HepG2 (cell line): ENCODE results near the gene CBX2. TPM values are rescaled to one million over a fixed set of nuclear protein-coding genes. Genes with fewer than 3 reads are reported as not detected.
A peak's percentile ranks its signal among the peaks of the same experiment; 100 is the strongest.

Experiments used
- CHD2 ChIP-seq: IDR thresholded peaks from 2 replicates; pipeline ENCODE4 v1.6.1; 2011; ENCODE audit warnings: low read depth, low read length, improper control_type of control experiment
- ETV5 ChIP-seq: IDR thresholded peaks from 2 replicates; pipeline ENCODE4 v1.6.1; 2018; ENCODE audit warnings: missing biosample characterization, missing genetic modification reagents, inconsistent platforms, borderline replicate concordance
- FOXC1 ChIP-seq: sonication (generic); formaldehyde crosslinking; IDR thresholded peaks from 2 replicates; pipeline ENCODE4 v1.8.0; 2022; ENCODE audit warnings: mild to moderate bottlenecking, missing genetic modification reagents, borderline replicate concordance
- FOXK2 ChIP-seq: fragments of 450-650 bp; IDR thresholded peaks from 2 replicates; pipeline ENCODE4 v1.6.1; 2016
- JUNB ChIP-seq: sonication (generic); formaldehyde crosslinking; IDR thresholded peaks from 2 replicates; pipeline ENCODE4 v1.8.0; 2022; ENCODE audit warnings: missing genetic modification reagents, mild to moderate bottlenecking, borderline replicate concordance
- MTA1 ChIP-seq: sonication (generic); formaldehyde crosslinking; IDR thresholded peaks from 2 replicates; pipeline ENCODE4 v1.4.0; 2020; ENCODE audit warnings: missing genetic modification reagents, mild to moderate bottlenecking, borderline replicate concordance
- PITX1 ChIP-seq: sonication (generic); formaldehyde crosslinking; IDR thresholded peaks from 2 replicates; pipeline ENCODE4 v1.5.1; 2020; ENCODE audit warnings: mild to moderate bottlenecking, missing genetic modification reagents
- RBM22 ChIP-seq: fragments of 200-400 bp; formaldehyde crosslinking; optimal IDR thresholded peaks from 2 replicates; pipeline ENCODE3; 2017; ENCODE audit warnings: mild to moderate bottlenecking, low read length, moderate library complexity
- RXRA ChIP-seq: sonication (generic); formaldehyde crosslinking; IDR thresholded peaks from 2 replicates; pipeline ENCODE4 v1.5.1; 2020; ENCODE audit warnings: missing genetic modification reagents
- SALL2 ChIP-seq: sonication (generic); formaldehyde crosslinking; IDR thresholded peaks from 2 replicates; pipeline ENCODE4 v1.8.1; 2023; ENCODE audit warnings: mild to moderate bottlenecking, missing genetic modification reagents, inconsistent platforms
- SKI ChIP-seq: fragments of 450-650 bp; IDR thresholded peaks from one replicate; pipeline ENCODE4 v1.6.1; 2018; ENCODE audit warnings: mild to moderate bottlenecking; ENCODE audit not compliant: partially characterized antibody
- SOX5 ChIP-seq: IDR thresholded peaks from 2 replicates; pipeline ENCODE4 v1.6.1; 2016; ENCODE audit warnings: borderline replicate concordance
- TBP ChIP-seq: sonication (generic); formaldehyde crosslinking; IDR thresholded peaks from 2 replicates; pipeline ENCODE4 v1.5.0; 2020; ENCODE audit warnings: missing genetic modification reagents
- XBP1 ChIP-seq: sonication (generic); formaldehyde crosslinking; IDR thresholded peaks from 2 replicates; pipeline ENCODE4 v1.5.0; 2020; ENCODE audit warnings: missing genetic modification reagents
- ZFP36L1 ChIP-seq: sonication (generic); formaldehyde crosslinking; IDR thresholded peaks from 2 replicates; pipeline ENCODE4 v1.8.0; 2022; ENCODE audit warnings: mild to moderate bottlenecking, missing genetic modification reagents, moderate library complexity
- ZNF335 ChIP-seq: sonication (generic); formaldehyde crosslinking; IDR thresholded peaks from 2 replicates; pipeline ENCODE4 v1.4.0; 2020; ENCODE audit warnings: missing genetic modification reagents
- ZNF350 ChIP-seq: sonication (generic); formaldehyde crosslinking; IDR thresholded peaks from 2 replicates; pipeline ENCODE4 v1.4.0; 2020; ENCODE audit warnings: mild to moderate bottlenecking, low read depth, missing genetic modification reagents, borderline replicate concordance
- ZNF839 ChIP-seq: sonication (generic); formaldehyde crosslinking; IDR thresholded peaks from 2 replicates; pipeline ENCODE4 v1.4.0; 2020; ENCODE audit warnings: missing genetic modification reagents, mild to moderate bottlenecking, borderline replicate concordance
- polyA plus RNA-seq, 8 experiments: library from polyadenylated mRNA; depleted of rRNA in 3 of 8; stranded (reverse) in 7 of 8; unstranded in 1 of 8; fragments of >200 nt; fragmentation: Illumina TruSeq in 4 of 8; extraction: Trizol in 4 of 8; gene quantifications; 2 replicates each; pipeline versions ENCODE4 v1.2.1 to v1.2.3, GENCODE V29; 2011 to 2016; ENCODE audit warnings: low read depth in 4 of 8, missing spikeins in 1 of 8, mixed read lengths in 1 of 8; ENCODE audit not compliant: insufficient read depth in 1 of 8
- total RNA-seq, 5 experiments: library from RNA; depleted of rRNA; stranded (reverse); fragments of >200 nt; fragmentation: Illumina TruSeq; extraction: Trizol; gene quantifications; 2 replicates each; pipeline ENCODE4 v1.2.3, GENCODE V29; 2016; ENCODE audit warnings: low read depth in 1 of 5
- TF ChIP-seq, protein P1 (sequence below): sonication (generic); formaldehyde crosslinking; IDR thresholded peaks from 2 replicates; pipeline ENCODE4 v1.5.0; 2020; ENCODE audit warnings: missing genetic modification reagents
- TF ChIP-seq, protein P2 (sequence below): sonication (generic); formaldehyde crosslinking; IDR thresholded peaks from 2 replicates; pipeline ENCODE4 v1.5.1; 2020; ENCODE audit warnings: mild to moderate bottlenecking, moderate library complexity, missing genetic modification reagents
- TF ChIP-seq, protein P3 (sequence below): sonication (generic); formaldehyde crosslinking; conservative IDR thresholded peaks from 2 replicates; pipeline ENCODE4 v1.4.0; 2020; ENCODE audit warnings: mild to moderate bottlenecking, missing genetic modification reagents, moderate library complexity
- TF ChIP-seq, protein P4 (sequence below): sonication (generic); formaldehyde crosslinking; IDR thresholded peaks from 2 replicates; pipeline ENCODE4 v1.8.1; 2023; ENCODE audit warnings: missing genetic modification reagents, inconsistent platforms, borderline replicate concordance

Gene CBX2
- total and polyA plus RNA-seq, 2 of the 13 experiments (the other 11 are each of a cell fraction or from before 2014, with no cell fraction given) = 14.5 to 31.1 TPM

DNA sequence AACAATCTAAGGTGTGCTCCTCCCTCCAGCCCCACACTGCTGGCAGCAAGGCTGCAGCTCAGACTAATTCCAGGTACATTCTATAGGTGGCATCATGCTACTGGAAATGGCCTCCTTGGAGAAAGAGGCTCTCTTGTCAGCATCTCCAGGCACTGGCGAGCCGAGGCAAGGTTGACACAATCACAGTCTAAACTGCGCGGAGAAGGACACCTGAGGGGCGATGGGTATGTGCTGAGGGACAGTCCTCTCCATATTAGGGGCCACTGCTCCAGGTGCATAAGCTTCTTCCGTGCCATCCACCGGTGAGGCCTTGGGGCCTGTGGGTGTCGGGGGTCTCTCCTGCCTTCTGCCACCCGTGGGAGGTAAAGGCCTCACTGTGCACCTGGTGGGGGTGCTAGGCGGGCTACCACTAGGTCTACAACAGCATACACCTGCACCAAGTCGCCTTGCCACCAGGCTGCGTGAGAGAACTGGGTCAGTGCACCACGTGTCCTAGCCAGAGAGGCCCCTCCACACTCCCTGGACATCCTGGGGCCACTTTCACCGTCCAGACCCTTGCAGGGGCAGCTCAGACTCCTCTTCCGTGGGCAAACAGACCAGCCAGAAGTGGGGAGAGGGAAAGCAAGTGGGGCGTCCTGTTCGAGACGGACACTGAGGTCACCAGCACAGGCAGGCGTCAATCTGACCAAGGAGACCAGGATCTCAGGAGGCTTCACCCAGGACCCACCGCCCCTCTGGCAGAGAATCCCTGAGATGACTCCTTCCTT is 31.0 kb downstream of the CBX2 start (continued):
- TF ChIP-seq, protein P1, sequence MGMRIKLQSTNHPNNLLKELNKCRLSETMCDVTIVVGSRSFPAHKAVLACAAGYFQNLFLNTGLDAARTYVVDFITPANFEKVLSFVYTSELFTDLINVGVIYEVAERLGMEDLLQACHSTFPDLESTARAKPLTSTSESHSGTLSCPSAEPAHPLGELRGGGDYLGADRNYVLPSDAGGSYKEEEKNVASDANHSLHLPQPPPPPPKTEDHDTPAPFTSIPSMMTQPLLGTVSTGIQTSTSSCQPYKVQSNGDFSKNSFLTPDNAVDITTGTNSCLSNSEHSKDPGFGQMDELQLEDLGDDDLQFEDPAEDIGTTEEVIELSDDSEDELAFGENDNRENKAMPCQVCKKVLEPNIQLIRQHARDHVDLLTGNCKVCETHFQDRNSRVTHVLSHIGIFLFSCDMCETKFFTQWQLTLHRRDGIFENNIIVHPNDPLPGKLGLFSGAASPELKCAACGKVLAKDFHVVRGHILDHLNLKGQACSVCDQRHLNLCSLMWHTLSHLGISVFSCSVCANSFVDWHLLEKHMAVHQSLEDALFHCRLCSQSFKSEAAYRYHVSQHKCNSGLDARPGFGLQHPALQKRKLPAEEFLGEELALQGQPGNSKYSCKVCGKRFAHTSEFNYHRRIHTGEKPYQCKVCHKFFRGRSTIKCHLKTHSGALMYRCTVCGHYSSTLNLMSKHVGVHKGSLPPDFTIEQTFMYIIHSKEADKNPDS (CRISPR knock-in tag) = no peak
- TF ChIP-seq, protein P2, sequence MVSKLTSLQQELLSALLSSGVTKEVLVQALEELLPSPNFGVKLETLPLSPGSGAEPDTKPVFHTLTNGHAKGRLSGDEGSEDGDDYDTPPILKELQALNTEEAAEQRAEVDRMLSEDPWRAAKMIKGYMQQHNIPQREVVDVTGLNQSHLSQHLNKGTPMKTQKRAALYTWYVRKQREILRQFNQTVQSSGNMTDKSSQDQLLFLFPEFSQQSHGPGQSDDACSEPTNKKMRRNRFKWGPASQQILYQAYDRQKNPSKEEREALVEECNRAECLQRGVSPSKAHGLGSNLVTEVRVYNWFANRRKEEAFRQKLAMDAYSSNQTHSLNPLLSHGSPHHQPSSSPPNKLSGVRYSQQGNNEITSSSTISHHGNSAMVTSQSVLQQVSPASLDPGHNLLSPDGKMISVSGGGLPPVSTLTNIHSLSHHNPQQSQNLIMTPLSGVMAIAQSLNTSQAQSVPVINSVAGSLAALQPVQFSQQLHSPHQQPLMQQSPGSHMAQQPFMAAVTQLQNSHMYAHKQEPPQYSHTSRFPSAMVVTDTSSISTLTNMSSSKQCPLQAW (CRISPR knock-in tag) = peak; percentile 32
- no peak for TF ChIP-seq SKI
- TF ChIP-seq RXRA (CRISPR knock-in tag) = no peak
- 0 out of 2 replicates have a peak, but pooled peaks have one; percentile 30 for TF ChIP-seq TBP
- 0 out of 2 replicates have a peak, but pooled peaks have one; percentile 35 for TF ChIP-seq SALL2 (CRISPR knock-in tag)
- TF ChIP-seq ZNF350 (CRISPR knock-in tag) = no peak; the same call in 1 of the 2 replicates
- TF ChIP-seq JUNB (CRISPR knock-in tag) = no peak
- TF ChIP-seq ZNF839 (CRISPR knock-in tag) = no peak
- no peak for TF ChIP-seq ZNF335 (CRISPR knock-in tag)
- peak; percentile 67; the same call in 1 of the 2 replicates for TF ChIP-seq FOXC1 (CRISPR knock-in tag)
- TF ChIP-seq, protein P3, sequence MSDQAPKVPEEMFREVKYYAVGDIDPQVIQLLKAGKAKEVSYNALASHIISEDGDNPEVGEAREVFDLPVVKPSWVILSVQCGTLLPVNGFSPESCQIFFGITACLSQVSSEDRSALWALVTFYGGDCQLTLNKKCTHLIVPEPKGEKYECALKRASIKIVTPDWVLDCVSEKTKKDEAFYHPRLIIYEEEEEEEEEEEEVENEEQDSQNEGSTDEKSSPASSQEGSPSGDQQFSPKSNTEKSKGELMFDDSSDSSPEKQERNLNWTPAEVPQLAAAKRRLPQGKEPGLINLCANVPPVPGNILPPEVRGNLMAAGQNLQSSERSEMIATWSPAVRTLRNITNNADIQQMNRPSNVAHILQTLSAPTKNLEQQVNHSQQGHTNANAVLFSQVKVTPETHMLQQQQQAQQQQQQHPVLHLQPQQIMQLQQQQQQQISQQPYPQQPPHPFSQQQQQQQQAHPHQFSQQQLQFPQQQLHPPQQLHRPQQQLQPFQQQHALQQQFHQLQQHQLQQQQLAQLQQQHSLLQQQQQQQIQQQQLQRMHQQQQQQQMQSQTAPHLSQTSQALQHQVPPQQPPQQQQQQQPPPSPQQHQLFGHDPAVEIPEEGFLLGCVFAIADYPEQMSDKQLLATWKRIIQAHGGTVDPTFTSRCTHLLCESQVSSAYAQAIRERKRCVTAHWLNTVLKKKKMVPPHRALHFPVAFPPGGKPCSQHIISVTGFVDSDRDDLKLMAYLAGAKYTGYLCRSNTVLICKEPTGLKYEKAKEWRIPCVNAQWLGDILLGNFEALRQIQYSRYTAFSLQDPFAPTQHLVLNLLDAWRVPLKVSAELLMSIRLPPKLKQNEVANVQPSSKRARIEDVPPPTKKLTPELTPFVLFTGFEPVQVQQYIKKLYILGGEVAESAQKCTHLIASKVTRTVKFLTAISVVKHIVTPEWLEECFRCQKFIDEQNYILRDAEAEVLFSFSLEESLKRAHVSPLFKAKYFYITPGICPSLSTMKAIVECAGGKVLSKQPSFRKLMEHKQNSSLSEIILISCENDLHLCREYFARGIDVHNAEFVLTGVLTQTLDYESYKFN = peak; percentile 32
- TF ChIP-seq PITX1 = no peak; the same call in 1 of the 2 replicates
- peak; percentile 70; the same call in 1 of the 2 replicates for TF ChIP-seq MTA1
- TF ChIP-seq ZFP36L1 (CRISPR knock-in tag) = no peak
- TF ChIP-seq RBM22 = no peak
- no peak for TF ChIP-seq CHD2
- no peak for TF ChIP-seq XBP1 (CRISPR knock-in tag)
- TF ChIP-seq ETV5 (CRISPR knock-in tag) = no peak; the same call in 1 of the 2 replicates
- no peak for TF ChIP-seq FOXK2
- TF ChIP-seq, protein P4, sequence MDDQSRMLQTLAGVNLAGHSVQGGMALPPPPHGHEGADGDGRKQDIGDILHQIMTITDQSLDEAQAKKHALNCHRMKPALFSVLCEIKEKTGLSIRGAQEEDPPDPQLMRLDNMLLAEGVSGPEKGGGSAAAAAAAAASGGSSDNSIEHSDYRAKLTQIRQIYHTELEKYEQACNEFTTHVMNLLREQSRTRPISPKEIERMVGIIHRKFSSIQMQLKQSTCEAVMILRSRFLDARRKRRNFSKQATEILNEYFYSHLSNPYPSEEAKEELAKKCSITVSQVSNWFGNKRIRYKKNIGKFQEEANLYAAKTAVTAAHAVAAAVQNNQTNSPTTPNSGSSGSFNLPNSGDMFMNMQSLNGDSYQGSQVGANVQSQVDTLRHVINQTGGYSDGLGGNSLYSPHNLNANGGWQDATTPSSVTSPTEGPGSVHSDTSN (CRISPR knock-in tag) = no peak
- peak; percentile 38; the same call in 1 of the 2 replicates for TF ChIP-seq SOX5 (CRISPR knock-in tag)
